BJ (cell line): ENCODE results near the gene OR52B6. TPM values are rescaled to one million over a fixed set of nuclear protein-coding genes. Genes with fewer than 3 reads are reported as not detected.

ENCODE experiments used
- CTCF ChIA-PET: fragments of 350-600 bp; formaldehyde crosslinking; extraction: SDS; loops from one replicate; lab custom pipeline; 2021; ENCODE audit warnings: antibody characterized with exemption, inconsistent platforms; lab: Yijun Ruan, JAX
- POLR2A ChIA-PET: fragments of 300-600 bp; sonication (Branson Sonifier 250); formaldehyde crosslinking; extraction: SDS; loops from one replicate; lab custom pipeline; 2021; ENCODE audit warnings: antibody characterized with exemption; lab: Charles Lee
- DNase-seq: peaks from one replicate; pipeline ENCODE4 v3.0.0-alpha.2; 2011; ENCODE audit warnings: low read depth
- H3K27me3 ChIP-seq: 2 replicates; pipeline ENCODE4 v1.6.0; 2011; ENCODE audit warnings: low read length; ENCODE audit not compliant: control insufficient read depth, insufficient read depth
- H3K36me3 ChIP-seq: 2 replicates; pipeline ENCODE4 v1.5.1; 2011; ENCODE audit warnings: low read length; ENCODE audit not compliant: control insufficient read depth, insufficient read depth
- H3K4me3 ChIP-seq: 2 replicates; pipeline ENCODE4 v1.5.1; 2011; ENCODE audit warnings: low read depth, mild to moderate bottlenecking, control low read depth, low read length
- polyA plus RNA-seq: library from polyadenylated mRNA; depleted of rRNA; stranded (reverse); fragments of >200 nt; gene quantifications from 2 replicates; pipeline ENCODE4 v1.2.3, GENCODE V29; 2011
- TF ChIP-seq, protein P1 (sequence below): IDR thresholded peaks from 2 replicates; pipeline ENCODE4 v1.5.1; 2011; ENCODE audit warnings: low read depth, mild to moderate bottlenecking, control low read depth, inconsistent platforms, low read length, moderate library complexity; ENCODE audit not compliant: insufficient read depth

Gene OR52B6
- polyA plus RNA-seq, 1 experiment = not detected

GRCh38 chr11:5603326-5603725 lies 22.6 kb downstream of the OR52B6 start:
- TF ChIP-seq, protein P1, sequence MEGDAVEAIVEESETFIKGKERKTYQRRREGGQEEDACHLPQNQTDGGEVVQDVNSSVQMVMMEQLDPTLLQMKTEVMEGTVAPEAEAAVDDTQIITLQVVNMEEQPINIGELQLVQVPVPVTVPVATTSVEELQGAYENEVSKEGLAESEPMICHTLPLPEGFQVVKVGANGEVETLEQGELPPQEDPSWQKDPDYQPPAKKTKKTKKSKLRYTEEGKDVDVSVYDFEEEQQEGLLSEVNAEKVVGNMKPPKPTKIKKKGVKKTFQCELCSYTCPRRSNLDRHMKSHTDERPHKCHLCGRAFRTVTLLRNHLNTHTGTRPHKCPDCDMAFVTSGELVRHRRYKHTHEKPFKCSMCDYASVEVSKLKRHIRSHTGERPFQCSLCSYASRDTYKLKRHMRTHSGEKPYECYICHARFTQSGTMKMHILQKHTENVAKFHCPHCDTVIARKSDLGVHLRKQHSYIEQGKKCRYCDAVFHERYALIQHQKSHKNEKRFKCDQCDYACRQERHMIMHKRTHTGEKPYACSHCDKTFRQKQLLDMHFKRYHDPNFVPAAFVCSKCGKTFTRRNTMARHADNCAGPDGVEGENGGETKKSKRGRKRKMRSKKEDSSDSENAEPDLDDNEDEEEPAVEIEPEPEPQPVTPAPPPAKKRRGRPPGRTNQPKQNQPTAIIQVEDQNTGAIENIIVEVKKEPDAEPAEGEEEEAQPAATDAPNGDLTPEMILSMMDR = no peak
- Histone ChIP-seq H3K4me3 (no peak overlapping the region), H3K27me3 (no peaks in the 10 kb centered on the region), H3K36me3 (no peaks in the 10 kb centered on the region)
- DNase-seq = no peak
- ChIA-PET CTCF (interaction anchor here (1.3 to 1.7 kb wide), 2 partner anchors 10 to 16 kb away, joined by 4 read pairs; no protein-coding TSS in a partner anchor), POLR2A (interaction anchor here (0.6 kb wide), 1 partner anchor 65 kb away, joined by 3 read pairs; no protein-coding TSS in a partner anchor)

- no peaks in the 10 kb centered on the region for H3K36me3 ChIP-seq
- CTCF ChIA-PET = no interaction called here
- POLR2A ChIA-PET = no interaction called here
- TF ChIP-seq, protein P1 = no peak
- H3K4me3 ChIP-seq = no peak overlapping the region
- no peaks in the 10 kb centered on the region for H3K27me3 ChIP-seq
- DNase-seq = no peak
These were observed 24.2 kb downstream of the OR52B6 start for GRCh38 chr11:5604896-5605295.

- POLR2A ChIA-PET = interaction anchor here (1.0 kb wide), 1 partner anchor 9 kb away, joined by 3 read pairs; no protein-coding TSS in a partner anchor
- TF ChIP-seq, protein P1 = peak; percentile 17; the same call in 1 of the 2 replicates
These were observed 25.2 kb downstream of the OR52B6 start for GRCh38 chr11:5605849-5606248.

DNA sequence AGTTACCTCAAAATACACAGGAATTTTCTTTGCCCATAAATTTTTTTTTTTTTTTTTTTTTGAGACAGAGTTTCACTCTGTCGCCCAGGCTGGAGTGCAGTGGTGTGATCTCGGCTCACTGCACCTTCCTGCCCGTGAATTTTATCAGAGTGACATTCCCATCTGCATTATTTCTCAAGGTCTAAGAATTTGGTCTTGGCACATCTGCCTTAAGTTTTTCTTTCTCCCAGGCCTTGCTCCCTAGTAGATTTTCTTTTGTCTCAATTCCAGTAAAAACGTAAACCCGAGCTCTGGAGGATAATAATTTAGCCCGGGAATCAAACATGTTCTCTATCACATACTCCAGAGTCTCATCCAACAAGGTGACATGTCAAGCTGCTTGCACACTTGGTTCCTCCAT lies 28.1 kb downstream of the OR52B6 start:
- H3K4me3 ChIP-seq = no peak overlapping the region
- H3K27me3 ChIP-seq = no peaks in the 10 kb centered on the region
- POLR2A ChIA-PET = no interaction called here
- H3K36me3 ChIP-seq = no peaks in the 10 kb centered on the region
- TF ChIP-seq, protein P1 = no peak
- CTCF ChIA-PET = no interaction called here
- no peak for DNase-seq

More at GRCh38 chr11:5605849-5606248, 25.2 kb downstream of the OR52B6 start:
- CTCF ChIA-PET = interaction anchor here (0.7 to 2.1 kb wide), 4 partner anchors 9 to 129 kb away, joined by 3 to 9 read pairs (median 4); no protein-coding TSS in a partner anchor
- DNase-seq = peak; percentile 18
- Histone ChIP-seq H3K36me3 (no peaks in the 10 kb centered on the region), H3K27me3 (no peaks in the 10 kb centered on the region), H3K4me3 (no peak overlapping the region)

- DNase-seq = no peak
- Histone ChIP-seq H3K27me3 (no peaks in the 10 kb centered on the region), H3K4me3 (no peak overlapping the region), H3K36me3 (no peaks in the 10 kb centered on the region)
- TF ChIP-seq, protein P1 = no peak
- CTCF ChIA-PET = interaction anchor here (0.9 kb wide), 1 partner anchor 10 kb away, joined by 3 read pairs; no protein-coding TSS in a partner anchor
- POLR2A ChIA-PET = no interaction called here
These were observed 29.8 kb downstream of the OR52B6 start for GRCh38 chr11:5610446-5610845.
